Measurements from ENCODE around the gene SPOP.

GRCh38 chr17:49580055-49580721 lies 97.7 kb downstream of the SPOP start:
- TF ChIP-seq CTCF (conservative IDR thresholded peaks at IDR 0.05; ENCODE audit: low read depth in 2 of 2) (no peak), ETS1 (IDR thresholded peaks at IDR 0.05) (no peak), EZH2 (IDR thresholded peaks at IDR 0.05; ENCODE audit: low read depth, unreplicated experiment) (no peak), JUNB (IDR thresholded peaks at IDR 0.05; ENCODE audit: unreplicated experiment) (no peak), REST (IDR thresholded peaks at IDR 0.05; ENCODE audit: unreplicated experiment) (no peak), CREB1 (CRISPR knock-in tag; IDR thresholded peaks at IDR 0.05; ENCODE audit: low read depth) (no peak), POLR2AphosphoS5 (IDR thresholded peaks at IDR 0.05; ENCODE audit: low read depth) (no peak), EZH2phosphoT487 (IDR thresholded peaks at IDR 0.05; ENCODE audit: unreplicated experiment) (no peak), STAT1 (IDR thresholded peaks at IDR 0.05; ENCODE audit: unreplicated experiment) (no peak), ZNF331 (CRISPR knock-in tag; IDR thresholded peaks at IDR 0.05; ENCODE audit: low read depth) (no peak)

All from GM23338 (cell line).